Left renal cortex interstitium (tissue), 4 donors: Measurements from ENCODE around the gene PTPN1. TPM values are rescaled to one million over a fixed set of nuclear protein-coding genes. Genes with fewer than 3 reads are reported as not detected.
"Not testable (repeated sequence)": the region's sequence is repeated elsewhere in the genome, so short reads cannot be mapped to it uniquely, and the experiment has no call there.

Source experiments
- DNase-seq, 4 donors: peaks; one replicate each; pipeline ENCODE4 v3.0.0-alpha.2; 2013; ENCODE audit warnings: low read depth in 4 of 4, low spot score in 2 of 4, missing footprints in 1 of 4
- polyA plus RNA-seq, 4 donors: library from polyadenylated mRNA; unstranded; fragments of 120-200 nt; gene quantifications; one replicate each; pipeline ENCODE4 v1.2.1, GENCODE V29; 2013; ENCODE audit not compliant: insufficient read length in 4 of 4

PTPN1 gene
- polyA plus RNA-seq, 4 donors = 31.3 to 33.6 (median 32.4) TPM

DNA sequence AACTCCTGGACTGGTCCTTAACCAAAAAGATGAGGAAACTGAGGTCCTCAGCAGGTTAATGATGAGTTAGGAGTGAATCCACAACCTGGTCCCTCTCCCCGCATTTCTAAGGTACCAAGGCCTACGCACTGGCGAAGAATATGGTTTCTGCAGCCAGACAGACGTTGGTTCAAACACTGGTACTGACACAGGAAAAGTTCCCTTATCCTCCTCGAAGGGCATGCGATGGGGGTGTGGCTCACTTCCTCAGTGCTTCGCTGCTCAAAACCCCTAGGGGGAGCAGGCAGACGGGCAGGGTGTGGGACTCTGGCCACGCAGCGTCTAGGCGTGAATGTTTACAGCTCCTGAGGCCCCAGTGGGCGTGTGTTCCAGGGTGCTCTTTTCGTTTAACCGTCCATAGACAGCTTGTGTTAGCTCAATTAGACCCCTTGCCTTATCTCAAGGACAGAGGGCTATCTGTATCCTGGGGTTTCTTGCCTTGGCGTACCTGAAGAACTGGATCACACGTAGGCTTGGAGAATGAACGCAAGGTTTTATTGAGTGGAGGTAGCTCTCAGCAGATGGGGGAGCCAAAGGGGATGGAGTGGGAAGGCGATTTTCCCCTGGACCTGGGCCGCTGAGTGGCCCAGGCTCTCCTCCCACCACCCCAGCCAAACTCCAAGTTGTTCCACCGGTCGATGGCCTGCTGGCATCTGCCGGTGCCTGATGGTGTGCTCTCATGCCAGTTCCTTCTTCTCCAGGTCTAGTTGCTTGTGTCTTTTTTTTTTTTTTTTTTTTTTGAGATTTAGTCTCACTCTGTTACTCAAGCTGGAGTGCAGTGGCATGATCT lies 31.8 kb upstream of the PTPN1 start:
- DNase-seq = no peak

DNA sequence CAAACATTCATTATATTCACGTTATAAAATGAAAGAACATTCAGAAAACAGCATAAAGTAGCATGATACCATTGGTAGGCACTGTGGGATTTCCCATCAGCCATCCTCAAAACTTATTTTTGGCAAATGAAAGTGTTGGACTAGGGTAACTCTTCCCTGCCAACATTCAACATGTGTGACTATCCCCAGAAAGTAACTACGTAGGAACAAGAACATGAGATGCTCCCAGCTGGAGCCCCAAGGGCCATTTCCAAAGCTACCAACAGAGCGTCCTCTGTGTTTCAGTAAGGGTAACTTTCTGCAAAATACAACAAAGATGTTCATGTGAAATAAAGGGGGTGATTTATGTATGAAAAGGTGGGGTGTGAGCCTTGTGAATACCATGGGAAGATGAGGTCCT lies 28.4 kb upstream of the PTPN1 start:
- DNase-seq = no peak

DNA sequence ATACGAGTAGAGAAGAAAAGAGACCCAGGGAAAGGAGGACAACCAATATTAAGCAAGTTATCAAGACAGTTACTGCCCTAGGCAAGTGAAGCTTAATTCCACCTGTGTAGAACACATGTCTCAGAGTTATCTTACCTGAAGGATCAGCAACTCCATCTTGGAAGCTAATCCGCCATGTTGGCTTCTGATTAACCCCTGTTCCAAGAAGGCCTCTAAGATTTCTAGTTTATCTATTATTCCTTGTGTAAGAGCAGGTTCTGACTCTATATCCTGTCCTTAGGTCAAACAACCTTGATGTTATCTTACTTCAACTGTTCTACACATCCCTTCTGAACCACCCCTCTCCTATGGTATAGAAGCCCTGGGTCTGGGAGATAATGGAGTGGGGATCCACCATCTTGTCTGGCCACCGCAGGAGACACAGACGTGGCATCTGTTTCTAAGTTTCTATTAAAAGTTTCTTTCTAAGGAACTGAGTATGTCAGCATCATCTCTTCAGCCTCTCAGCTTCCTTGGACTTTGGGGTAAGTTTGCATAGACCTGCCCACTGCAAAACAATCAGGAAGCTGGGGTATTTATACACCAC lies 27.7 kb upstream of the PTPN1 start:
- DNase-seq = no peak

- DNase-seq = no peak
Observed at GRCh38 chr20:50484271-50484976, 25.8 kb upstream of the PTPN1 start.

DNA sequence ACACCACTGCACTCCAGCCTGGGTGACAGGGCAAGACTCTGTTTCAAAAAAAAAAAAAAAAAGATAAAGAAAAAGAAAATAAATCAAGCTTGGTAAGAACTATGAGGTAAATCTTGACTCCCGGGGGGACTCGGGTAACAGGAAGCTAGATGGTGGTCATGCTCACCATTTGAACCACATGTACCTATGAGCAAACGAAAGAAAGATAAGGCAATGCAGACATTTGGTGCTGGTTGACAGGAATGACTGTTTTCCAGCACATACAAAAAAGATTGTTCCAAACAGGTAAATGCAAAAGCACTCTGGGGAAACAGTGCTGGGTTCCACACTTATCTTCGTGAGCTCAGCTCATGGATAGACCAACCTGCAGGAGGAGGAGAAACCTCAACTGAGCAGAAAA lies 22.8 kb upstream of the PTPN1 start:
- no peak for DNase-seq

GRCh38 chr20:50488236-50488806 lies 21.9 kb upstream of the PTPN1 start:
- DNase-seq = no peak

DNA sequence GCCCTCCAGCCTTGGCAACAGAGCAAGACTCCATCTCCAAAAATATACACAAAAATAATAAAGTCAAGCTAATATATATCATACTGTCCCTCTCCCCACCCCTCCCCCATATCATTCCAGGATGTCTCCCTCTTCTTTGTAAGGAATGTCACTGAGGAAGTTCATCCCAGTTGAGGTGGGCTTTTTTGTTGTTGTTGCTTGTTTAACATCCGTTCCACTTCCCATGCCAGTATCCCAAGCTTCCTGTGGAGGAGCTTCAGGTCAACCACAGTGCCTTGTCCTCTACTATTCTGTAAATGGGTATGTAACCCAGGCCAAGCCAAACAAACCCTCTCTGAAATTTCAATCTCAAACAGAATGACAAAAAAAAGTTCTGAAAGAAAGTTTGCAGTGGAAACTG lies 19.0 kb upstream of the PTPN1 start:
- no peak for DNase-seq

DNA sequence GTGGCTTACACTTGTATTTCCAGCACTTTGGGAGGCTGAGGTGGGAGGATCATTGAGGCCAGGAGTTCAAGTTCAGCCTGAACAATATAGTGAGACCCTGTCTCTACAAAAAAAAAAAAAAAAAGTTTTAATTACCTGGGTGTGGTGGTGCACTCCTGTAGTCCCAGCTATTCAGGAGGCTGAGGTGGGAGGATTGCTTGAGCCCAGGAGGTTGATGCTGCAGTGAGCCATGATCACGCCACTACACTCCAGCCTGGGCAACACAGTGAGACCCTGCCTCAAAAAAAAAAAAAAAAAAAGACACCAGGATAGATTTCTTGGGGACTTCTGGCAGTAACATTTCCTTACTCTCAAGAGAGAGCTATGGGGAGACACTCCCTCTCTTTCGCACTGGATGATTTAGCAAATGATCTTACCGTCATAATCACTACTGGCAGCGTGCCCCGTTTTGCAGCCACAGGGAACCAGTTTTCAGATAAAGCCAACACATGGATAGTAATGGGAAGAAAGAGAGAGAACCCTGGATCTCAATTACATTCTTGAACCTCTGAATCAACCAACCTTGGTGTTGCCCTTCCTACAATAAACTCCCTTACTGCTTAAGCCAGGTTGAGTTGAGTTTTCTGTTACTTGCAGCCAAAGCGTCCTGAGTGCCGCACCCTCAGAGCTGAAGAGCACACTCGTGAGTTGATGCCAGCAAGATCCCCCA lies 18.1 kb upstream of the PTPN1 start:
- DNase-seq = no peak

DNA sequence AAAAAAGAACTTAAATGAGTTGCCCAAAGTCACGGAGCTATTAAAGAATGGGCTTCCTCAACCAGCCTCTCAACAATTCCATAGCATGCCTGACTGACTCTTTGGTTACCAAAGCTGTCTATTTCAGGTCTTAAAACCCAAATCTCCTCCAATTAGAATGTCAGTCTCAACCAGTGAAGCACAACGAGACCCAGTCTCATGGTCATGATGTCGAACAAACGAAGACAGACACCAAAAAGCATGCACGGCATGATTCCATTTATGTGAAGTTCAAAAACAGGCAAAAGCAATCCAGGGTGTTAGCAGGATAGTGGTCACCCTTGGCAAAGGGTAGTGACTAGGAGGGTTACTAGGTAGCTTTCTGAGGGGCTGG lies 16.3 kb upstream of the PTPN1 start:
- DNase-seq = no peak

DNA sequence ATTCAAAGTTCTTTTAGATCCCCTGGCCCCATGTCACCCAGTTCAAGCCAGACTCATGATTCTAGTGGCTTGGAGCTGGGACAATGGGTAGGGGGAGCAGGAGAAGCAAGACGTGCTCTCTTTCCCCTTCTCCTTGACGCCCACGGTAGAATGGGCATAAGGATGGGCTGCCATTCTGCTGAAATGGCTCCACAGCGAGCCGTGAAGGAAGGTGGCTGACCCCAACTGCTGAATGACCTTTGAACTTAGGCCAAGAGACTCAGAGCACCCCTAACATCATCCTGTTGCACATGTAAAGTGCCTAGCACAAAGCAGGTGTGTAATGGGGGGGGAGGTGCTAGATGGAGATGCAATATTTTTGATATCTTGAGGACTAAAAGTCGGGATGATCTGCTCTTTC lies 15.8 kb upstream of the PTPN1 start:
- no peak for DNase-seq

DNA sequence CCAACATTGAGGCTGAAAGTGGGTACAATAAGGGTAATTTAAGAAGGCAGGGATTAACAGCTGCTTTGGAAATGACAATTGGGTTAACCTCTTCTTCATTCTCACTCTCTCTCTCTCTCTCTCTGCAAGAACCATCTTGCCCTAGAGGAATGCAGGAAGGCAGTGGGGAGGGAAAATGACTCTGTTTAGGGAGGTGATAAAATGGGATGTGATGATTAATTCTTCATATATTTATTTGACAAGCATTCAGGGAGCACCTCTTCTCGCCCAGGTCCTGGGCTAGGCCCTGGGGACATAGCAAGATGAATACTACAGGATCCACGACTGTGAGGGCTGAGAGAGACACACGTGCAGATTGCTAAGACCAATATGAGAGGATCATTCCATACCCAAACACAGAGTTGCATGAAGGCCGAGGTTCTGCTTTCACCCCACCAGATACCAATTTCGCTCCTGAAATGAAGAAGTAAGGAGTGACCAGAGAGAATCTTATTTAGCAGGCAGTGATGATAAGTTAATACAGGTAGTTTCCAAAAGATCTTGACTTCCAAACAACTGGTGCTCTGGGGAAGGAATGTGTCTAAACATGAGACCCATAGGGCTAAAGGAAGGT lies 13.3 kb upstream of the PTPN1 start:
- DNase-seq = no peak

GRCh38 chr20:50498071-50498776 lies 12.0 kb upstream of the PTPN1 start:
- DNase-seq = no peak

DNA sequence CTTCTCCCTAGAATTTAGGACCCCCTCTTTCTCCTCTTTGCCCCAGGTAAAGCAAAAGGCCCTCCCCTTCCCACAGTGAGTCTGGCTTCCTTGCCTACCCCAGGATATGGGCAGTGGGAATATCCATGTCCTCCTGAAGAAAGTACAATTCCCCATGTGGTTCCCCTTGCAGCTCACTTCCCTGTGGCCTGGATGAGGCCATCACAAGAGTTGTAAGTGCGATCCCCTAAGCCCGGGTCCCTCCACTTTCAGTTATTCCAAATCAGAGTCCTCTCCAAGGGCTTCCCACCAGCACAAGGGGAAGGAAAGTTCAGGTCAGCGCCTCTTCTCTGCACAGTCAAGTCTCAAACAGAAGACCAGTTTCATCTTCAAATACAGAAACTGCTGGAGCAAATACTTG lies 10.2 kb upstream of the PTPN1 start:
- no peak for DNase-seq

DNA sequence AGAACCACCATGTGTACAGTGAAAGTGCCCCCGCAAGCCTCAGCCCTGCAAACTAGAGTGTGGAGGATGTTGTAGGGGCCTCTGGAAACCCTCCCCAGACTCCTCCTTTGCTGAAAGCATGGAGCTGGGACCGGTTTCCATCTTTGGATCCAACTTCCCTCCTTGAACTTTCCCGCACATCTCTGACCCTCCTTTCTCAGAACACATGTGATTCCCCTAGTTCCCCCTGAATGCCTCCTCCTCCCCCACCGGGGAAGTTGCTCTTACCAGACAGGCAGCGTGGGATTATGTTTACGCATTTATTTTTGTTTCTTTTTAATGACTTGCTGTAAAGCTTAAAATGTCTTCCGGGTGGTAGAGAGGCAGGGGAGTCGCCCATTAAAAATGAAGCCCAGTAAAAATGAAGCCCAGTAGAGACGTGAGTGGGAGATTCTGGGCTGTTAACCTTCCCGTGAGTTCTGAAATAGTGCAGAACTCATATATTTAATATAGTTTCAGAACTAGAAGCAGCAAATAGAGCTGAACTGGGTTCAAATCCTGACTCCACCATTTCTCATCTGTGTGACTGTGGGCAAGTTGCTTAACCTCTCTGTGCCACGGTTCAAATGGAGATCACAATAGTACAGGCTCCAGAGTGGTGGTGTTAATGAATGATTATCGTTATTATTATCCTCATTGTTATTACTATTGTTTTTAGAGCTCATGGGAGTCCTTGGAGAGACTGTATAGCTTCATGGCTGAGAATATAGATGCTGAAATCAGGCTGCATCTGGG lies 8.0 kb upstream of the PTPN1 start:
- DNase-seq = no peak

DNA sequence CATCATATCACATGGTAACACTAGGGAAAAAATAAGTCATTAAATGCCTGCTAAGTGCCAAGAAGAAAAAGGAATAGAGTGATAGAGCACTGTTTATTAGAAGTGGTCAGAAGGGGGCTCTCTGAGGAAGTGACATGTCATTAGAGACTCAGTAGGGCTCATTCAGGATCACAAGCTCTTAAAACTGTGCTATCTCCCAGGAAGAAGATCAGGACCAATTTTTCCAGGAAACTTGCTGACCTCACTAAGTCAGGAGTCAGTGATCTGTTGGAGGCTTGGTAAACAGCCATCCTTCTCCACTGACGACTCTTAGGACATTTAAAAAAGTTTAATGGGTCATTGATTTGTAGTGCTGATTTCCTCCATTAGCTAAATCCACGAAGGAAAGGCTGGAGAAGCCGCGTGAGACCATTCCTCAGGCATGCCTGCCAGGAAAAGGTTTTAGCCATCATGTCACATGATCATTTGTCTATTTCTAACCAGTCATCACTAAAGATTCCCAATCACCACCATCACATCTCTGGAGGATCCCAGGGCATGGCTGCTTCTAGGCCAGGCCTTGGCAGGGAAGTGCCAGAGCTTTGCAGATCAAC lies 5.9 kb upstream of the PTPN1 start:
- no peak for DNase-seq

GRCh38 chr20:50506270-50506579 lies 4.0 kb upstream of the PTPN1 start:
- no peak for DNase-seq

GRCh38 chr20:50507745-50508144 lies 2.4 kb upstream of the PTPN1 start:
- not testable (repeated sequence) for DNase-seq

- no peak for DNase-seq
Observed at GRCh38 chr20:50508171-50508755, 1.9 kb upstream of the PTPN1 start.
